ENCODE measurements around the gene SEMA7A. TPM values are rescaled to one million over a fixed set of nuclear protein-coding genes. Genes with fewer than 3 reads are reported as not detected.
A peak's percentile ranks its signal among the peaks of the same experiment; 100 is the strongest.

The SEMA7A gene
- total and polyA plus RNA-seq, 2 of the 4 experiments (the other 2 are of a cell fraction): 30.5 to 87.3 TPM

DNA sequence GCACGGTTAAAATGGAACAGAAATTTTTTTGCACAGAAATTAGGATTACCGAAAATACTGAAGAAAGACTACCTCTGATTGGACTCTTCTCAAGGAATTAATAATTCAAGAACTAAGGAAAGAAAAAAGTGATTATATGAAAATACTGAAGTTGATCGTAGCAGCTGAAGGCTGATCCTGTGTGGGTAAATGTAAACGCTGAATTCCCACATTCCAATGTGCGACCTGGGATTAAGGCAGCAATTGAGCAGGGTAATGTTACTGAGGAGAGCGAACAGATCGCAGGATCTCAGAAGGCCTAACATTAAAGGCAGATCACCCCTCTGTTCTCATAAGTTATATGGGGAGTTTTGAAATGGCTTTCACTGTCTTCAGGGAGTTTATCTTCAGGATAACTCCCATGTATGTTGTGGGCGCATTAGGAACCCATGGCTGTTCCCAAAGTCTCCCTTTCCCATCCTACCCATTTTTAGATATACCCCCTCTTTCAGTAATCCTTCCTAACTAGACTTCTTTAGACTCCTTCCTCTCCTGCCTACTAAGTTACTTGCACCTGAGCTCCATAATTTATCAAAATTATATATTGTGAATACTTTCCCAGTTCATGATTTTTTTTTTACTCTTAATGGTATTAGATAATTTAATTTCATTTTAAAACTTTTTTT lies 28.2 kb upstream of the SEMA7A start:
- Histone ChIP-seq H3K27me3 (ENCODE audit: control insufficient read depth, insufficient read depth, low read length) (no peaks in the 10 kb centered on the region), H3K4ac (ENCODE audit: low read depth, low read length) (no peak overlapping the region; the same call in 1 of the 2 replicates), H3K56ac (ENCODE audit: extremely low read depth, insufficient read depth, low read length) (peak overlapping the region; percentile 46), H3K9ac (ENCODE audit: low read depth, low read length) (peak overlapping the region; percentile 70), H3K27ac (ENCODE audit: insufficient read depth, low read length) (no peak overlapping the region; the same call in 1 of the 2 replicates), H3K79me1 (ENCODE audit: low read depth in 1 of 2, low read length in 2 of 2) (peaks cover 9 to 43% of the 10 kb centered on the region in 2 experiments), H4K8ac (ENCODE audit: low read depth in 2 of 2, low read length in 2 of 2) (peak overlapping the region; percentile 2 to 84; a peak in 3 of 4 replicates), H2AFZ (replicated peaks; ENCODE audit: low read length, poor library complexity) (no peak overlapping the region), H3K4me2 (ENCODE audit: low read depth, low read length) (peak overlapping the region; percentile 91), H3K36me3 (ENCODE audit: control insufficient read depth, insufficient read depth, low read length) (no peaks in the 10 kb centered on the region), H2BK20ac (ENCODE audit: low read depth, low read length) (no peak overlapping the region), H3K4me1 (ENCODE audit: control insufficient read depth, insufficient read depth, low read length) (peaks cover 4% of the 10 kb centered on the region; the same call in 1 of the 2 replicates), H3K18ac (ENCODE audit: low read depth, low read length) (no peak overlapping the region), H2BK15ac (ENCODE audit: low read depth, low read length) (no peak overlapping the region; the same call in 2 of the 3 replicates), H3K23ac (ENCODE audit: low read depth, low read length) (peak overlapping the region; percentile 19; the same call in 1 of the 2 replicates), H4K91ac (ENCODE audit: insufficient read depth, low read depth, low read length) (no peak overlapping the region), H2AK9ac (replicated peaks; ENCODE audit: low read depth, low read length, poor library complexity) (no peak overlapping the region), H2BK5ac (ENCODE audit: low read depth, low read length, poor library complexity, severe bottlenecking) (peak overlapping the region; percentile 47), H3K14ac (replicated peaks; ENCODE audit: low read depth, low read length) (0 out of 2 replicates have a peak overlapping the region, but pooled peaks have one; percentile 0), H4K20me1 (ENCODE audit: insufficient read depth, low read length) (no peaks in the 10 kb centered on the region), H4K5ac (ENCODE audit: low read depth, low read length) (no peak overlapping the region), H2BK120ac (ENCODE audit: low read depth, low read length) (no peak overlapping the region), H3K9me1 (ENCODE audit: insufficient read depth, low read length) (no peaks in the 10 kb centered on the region), H3K9me3 (ENCODE audit: control insufficient read depth, insufficient read depth, low read length) (no peaks in the 10 kb centered on the region), H3K4me3 (ENCODE audit: insufficient read depth, low read depth, low read length) (peak overlapping the region; percentile 84), H2AK5ac (ENCODE audit: low read depth, low read length) (peak overlapping the region; percentile 1)
- dilution Hi-C loops (cut with HindIII; ENCODE audit: low sequenced_read_pairs, unreplicated experiment) (no loop called here), intact Hi-C loops (cut with micrococcal nuclease) (loop anchor here (1.0 to 2.0 kb wide), 2 partner anchors 85 to 153 kb away; partner anchors contain the start of gene CLK3), in situ Hi-C loops (cut with MboI; ENCODE audit: low sequenced_read_pairs) (no loop called here)
- no TSS peak for BruUV-seq (replicated peaks)
- ATAC-seq (ENCODE audit: low read depth) (no peak), DNase-seq (no peak)
- TF ChIP-seq RFX5 (IDR thresholded peaks at IDR 0.05; ENCODE audit: low read depth, low read length) (no peak), POLR2A (IDR thresholded peaks at IDR 0.05; ENCODE audit: low read depth, low read length) (no peak)
- TF ChIP-seq, protein P1, sequence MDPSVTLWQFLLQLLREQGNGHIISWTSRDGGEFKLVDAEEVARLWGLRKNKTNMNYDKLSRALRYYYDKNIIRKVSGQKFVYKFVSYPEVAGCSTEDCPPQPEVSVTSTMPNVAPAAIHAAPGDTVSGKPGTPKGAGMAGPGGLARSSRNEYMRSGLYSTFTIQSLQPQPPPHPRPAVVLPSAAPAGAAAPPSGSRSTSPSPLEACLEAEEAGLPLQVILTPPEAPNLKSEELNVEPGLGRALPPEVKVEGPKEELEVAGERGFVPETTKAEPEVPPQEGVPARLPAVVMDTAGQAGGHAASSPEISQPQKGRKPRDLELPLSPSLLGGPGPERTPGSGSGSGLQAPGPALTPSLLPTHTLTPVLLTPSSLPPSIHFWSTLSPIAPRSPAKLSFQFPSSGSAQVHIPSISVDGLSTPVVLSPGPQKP (IDR thresholded peaks at IDR 0.05; ENCODE audit: borderline replicate concordance, low read depth, low read length): no peak
- ChIA-PET CTCF (no interaction called here), POLR2A (ENCODE audit: unreplicated experiment) (interaction anchor here (0.6 kb wide), 1 partner anchor 78 kb away, joined by 6 read pairs; no protein-coding TSS in a partner anchor)
- WGBS, 2 experiments (ENCODE audit: extremely low coverage in 2 of 2, insufficient read length in 1 of 2): 100% methylated on average over 1 of the region's 8 CpGs; no CpG with 5 or more reads in 1 of the 2 experiments
